Hepatocyte (in vitro differentiated cells): Measurements from ENCODE around the gene SST.

ENCODE experiments used
- CTCF ChIP-seq: fragments of 200-600 bp; sonication (generic); IDR thresholded peaks from 2 replicates; pipeline ENCODE4 v1.5.1; 2016; ENCODE audit warnings: antibody characterized with exemption, mild to moderate bottlenecking; ENCODE audit not compliant: poor library complexity
- EZH2 ChIP-seq: fragments of 200-600 bp; sonication (generic); IDR thresholded peaks from 2 replicates; pipeline ENCODE4 v1.6.1; 2016; ENCODE audit warnings: antibody characterized with exemption, mild to moderate bottlenecking, borderline replicate concordance
- EZH2phosphoT487 ChIP-seq: fragments of 200-600 bp; sonication (generic); IDR thresholded peaks from one replicate; pipeline ENCODE4 v1.6.1; 2018; ENCODE audit warnings: antibody characterized with exemption, mild to moderate bottlenecking, low read depth, moderate library complexity; ENCODE audit not compliant: unreplicated experiment, severe bottlenecking

GRCh38 chr3:187709155-187709554, 39.0 kb upstream of the SST start:
- TF ChIP-seq CTCF = no peak
- TF ChIP-seq EZH2 = no peak
- TF ChIP-seq EZH2phosphoT487 = no peak
